Measurements from ENCODE around the gene OSM.

Gene OSM

DNA sequence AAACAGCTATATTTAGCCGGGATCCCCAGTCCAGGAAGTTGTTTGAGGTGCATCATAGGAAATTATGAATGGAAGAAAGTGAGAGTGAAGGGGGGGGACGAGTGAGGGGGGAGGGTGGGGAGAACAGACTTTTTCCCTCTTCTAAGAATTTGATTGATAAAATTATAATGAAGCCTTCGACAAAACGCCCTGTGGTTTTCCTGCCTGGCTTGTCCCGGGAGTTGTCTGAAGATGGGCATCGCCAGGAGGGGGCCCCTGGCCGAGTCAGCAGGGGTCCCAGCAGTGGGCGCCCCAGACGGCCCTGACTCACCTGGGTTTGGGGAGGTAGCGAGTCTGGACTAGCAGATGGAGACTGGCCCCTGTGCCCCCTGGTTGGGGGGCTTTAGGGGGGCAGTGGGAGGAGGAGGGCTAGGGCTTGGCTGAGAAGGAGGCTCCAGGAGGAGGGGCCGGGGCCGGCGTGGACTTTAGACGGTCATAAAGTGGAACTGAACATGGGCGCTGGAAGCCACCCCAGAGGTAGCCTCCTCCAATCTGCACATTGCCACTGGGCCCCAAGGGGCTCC lies 19.8 kb downstream of the OSM start (continued):
- TF ChIP-seq ZNF16 (tag by site-specific recombination; IDR thresholded peaks at IDR 0.05; ENCODE audit: low read depth) (no peak), ZNF777 (tag by site-specific recombination; IDR thresholded peaks at IDR 0.05; ENCODE audit: borderline replicate concordance) (no peak), ZNF211 (tag by site-specific recombination; IDR thresholded peaks at IDR 0.05; ENCODE audit: low read depth) (no peak), GLIS1 (tag by site-specific recombination; IDR thresholded peaks at IDR 0.05) (peak; percentile 91), ZBTB48 (tag by site-specific recombination; IDR thresholded peaks at IDR 0.05) (no peak), ZNF660 (tag by site-specific recombination; IDR thresholded peaks at IDR 0.05) (no peak), GLI2 (tag by site-specific recombination; IDR thresholded peaks at IDR 0.05; ENCODE audit: borderline replicate concordance, low read depth) (no peak), ZFP41 (tag by site-specific recombination; IDR thresholded peaks at IDR 0.05; ENCODE audit: borderline replicate concordance) (no peak), KLF7 (tag by site-specific recombination; IDR thresholded peaks at IDR 0.05; ENCODE audit: borderline replicate concordance) (no peak)

DNA sequence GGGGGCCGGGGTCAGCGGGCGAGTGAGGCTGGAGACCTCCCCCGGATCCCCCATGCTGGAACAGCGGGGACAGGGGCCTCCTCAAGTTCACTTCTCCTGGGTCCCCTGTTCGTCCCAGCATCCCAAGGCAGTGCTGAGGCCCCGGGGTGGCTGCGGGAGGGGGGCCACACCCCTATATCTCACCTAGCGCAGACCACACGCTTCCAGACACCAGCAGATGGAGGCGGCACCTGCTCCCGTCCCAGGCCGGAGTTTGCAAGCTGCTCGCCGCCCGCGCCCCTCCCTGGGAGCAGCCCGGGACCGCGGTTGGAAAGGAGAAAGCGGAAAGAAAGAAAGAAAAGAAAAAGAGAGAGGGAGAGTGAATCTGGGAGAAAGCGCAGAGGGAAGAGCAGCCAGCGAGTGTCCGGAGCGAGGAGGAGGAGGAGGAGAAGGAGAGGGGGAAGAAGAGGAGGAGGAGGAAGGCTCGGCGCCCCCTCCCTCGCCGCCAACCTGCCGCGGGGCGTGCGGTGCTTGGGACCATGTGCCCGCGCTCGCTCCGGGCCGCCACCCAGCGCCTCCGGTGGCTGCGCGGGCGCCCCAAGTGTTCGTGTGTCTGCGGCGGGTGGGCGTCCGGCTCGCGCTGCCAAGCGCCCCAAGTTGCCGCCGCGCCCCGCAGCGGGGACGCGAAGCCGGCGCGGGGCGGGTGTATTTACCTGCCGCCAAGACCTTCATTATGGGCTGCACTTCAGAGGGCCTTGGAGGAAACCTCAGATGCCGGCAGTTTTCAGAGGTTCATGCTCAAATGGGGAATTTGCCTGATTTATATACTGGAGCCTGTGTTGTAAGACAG lies 20.5 kb downstream of the OSM start, which contains the start of gene LIF:
TSS of gene LIF (minus strand) at position 775 of the 829 bp plus-strand sequence. CDS start at position 711, 64 bp downstream.
- POLR2A ChIA-PET, result interaction anchor here (0.6 to 1.8 kb wide), 3 partner anchors 9 to 39 kb away, joined by 3 to 7 read pairs (median 3); no protein-coding TSS in a partner anchor
- H3K27ac ChIP-seq (ENCODE audit: extremely low read depth, low read depth, low read length), result peak within 1 kb of the TSS; percentile 78; the same call in 1 of the 2 replicates
- TF ChIP-seq, protein P1, sequence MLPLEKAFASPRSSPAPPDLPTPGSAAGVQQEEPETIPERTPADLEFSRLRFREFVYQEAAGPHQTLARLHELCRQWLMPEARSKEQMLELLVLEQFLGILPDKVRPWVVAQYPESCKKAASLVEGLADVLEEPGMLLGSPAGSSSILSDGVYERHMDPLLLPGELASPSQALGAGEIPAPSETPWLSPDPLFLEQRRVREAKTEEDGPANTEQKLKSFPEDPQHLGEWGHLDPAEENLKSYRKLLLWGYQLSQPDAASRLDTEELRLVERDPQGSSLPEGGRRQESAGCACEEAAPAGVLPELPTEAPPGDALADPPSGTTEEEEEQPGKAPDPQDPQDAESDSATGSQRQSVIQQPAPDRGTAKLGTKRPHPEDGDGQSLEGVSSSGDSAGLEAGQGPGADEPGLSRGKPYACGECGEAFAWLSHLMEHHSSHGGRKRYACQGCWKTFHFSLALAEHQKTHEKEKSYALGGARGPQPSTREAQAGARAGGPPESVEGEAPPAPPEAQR (tag by site-specific recombination; IDR thresholded peaks at IDR 0.05), result 0 out of 2 replicates have a peak, but pooled peaks have one; percentile 15
- TF ChIP-seq ZNF138 (tag by site-specific recombination; IDR thresholded peaks at IDR 0.05; ENCODE audit: borderline replicate concordance), result no peak
- TF ChIP-seq SP3 (tag by site-specific recombination; IDR thresholded peaks at IDR 0.05), result peak; percentile 23
- TF ChIP-seq ZNF223 (tag by site-specific recombination; IDR thresholded peaks at IDR 0.05), result no peak
- TF ChIP-seq, protein P2, sequence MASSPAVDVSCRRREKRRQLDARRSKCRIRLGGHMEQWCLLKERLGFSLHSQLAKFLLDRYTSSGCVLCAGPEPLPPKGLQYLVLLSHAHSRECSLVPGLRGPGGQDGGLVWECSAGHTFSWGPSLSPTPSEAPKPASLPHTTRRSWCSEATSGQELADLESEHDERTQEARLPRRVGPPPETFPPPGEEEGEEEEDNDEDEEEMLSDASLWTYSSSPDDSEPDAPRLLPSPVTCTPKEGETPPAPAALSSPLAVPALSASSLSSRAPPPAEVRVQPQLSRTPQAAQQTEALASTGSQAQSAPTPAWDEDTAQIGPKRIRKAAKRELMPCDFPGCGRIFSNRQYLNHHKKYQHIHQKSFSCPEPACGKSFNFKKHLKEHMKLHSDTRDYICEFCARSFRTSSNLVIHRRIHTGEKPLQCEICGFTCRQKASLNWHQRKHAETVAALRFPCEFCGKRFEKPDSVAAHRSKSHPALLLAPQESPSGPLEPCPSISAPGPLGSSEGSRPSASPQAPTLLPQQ (tag by site-specific recombination; IDR thresholded peaks at IDR 0.05), result peak; percentile 78
- peak; percentile 86 for TF ChIP-seq ZBTB7A (tag by site-specific recombination; IDR thresholded peaks at IDR 0.05; ENCODE audit: low read depth)
- TF ChIP-seq, protein P3, sequence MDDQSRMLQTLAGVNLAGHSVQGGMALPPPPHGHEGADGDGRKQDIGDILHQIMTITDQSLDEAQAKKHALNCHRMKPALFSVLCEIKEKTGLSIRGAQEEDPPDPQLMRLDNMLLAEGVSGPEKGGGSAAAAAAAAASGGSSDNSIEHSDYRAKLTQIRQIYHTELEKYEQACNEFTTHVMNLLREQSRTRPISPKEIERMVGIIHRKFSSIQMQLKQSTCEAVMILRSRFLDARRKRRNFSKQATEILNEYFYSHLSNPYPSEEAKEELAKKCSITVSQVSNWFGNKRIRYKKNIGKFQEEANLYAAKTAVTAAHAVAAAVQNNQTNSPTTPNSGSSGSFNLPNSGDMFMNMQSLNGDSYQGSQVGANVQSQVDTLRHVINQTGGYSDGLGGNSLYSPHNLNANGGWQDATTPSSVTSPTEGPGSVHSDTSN (CRISPR knock-in tag; IDR thresholded peaks at IDR 0.05), result 0 out of 2 replicates have a peak, but pooled peaks have one; percentile 47
- peak; percentile 51; the same call in 1 of the 2 replicates for TF ChIP-seq ZNF184 (tag by site-specific recombination; IDR thresholded peaks at IDR 0.05)
- no peak for TF ChIP-seq ZNF266 (tag by site-specific recombination; IDR thresholded peaks at IDR 0.05; ENCODE audit: low read depth)
- no peak for TF ChIP-seq ZNF514 (tag by site-specific recombination; IDR thresholded peaks at IDR 0.05)
- TF ChIP-seq, protein P4, sequence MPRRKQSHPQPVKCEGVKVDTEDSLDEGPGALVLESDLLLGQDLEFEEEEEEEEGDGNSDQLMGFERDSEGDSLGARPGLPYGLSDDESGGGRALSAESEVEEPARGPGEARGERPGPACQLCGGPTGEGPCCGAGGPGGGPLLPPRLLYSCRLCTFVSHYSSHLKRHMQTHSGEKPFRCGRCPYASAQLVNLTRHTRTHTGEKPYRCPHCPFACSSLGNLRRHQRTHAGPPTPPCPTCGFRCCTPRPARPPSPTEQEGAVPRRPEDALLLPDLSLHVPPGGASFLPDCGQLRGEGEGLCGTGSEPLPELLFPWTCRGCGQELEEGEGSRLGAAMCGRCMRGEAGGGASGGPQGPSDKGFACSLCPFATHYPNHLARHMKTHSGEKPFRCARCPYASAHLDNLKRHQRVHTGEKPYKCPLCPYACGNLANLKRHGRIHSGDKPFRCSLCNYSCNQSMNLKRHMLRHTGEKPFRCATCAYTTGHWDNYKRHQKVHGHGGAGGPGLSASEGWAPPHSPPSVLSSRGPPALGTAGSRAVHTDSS (tag by site-specific recombination; IDR thresholded peaks at IDR 0.05), result peak; percentile 99
- no peak for TF ChIP-seq ZNF654 (tag by site-specific recombination; IDR thresholded peaks at IDR 0.05; ENCODE audit: low read depth)
- peak; percentile 66 for TF ChIP-seq SP7 (tag by site-specific recombination; IDR thresholded peaks at IDR 0.05)
- no peak for TF ChIP-seq ZNF521 (tag by site-specific recombination; IDR thresholded peaks at IDR 0.05)
- peak; percentile 79 for TF ChIP-seq ZNF341 (tag by site-specific recombination; IDR thresholded peaks at IDR 0.05; ENCODE audit: low read depth)
- TF ChIP-seq, protein P5, sequence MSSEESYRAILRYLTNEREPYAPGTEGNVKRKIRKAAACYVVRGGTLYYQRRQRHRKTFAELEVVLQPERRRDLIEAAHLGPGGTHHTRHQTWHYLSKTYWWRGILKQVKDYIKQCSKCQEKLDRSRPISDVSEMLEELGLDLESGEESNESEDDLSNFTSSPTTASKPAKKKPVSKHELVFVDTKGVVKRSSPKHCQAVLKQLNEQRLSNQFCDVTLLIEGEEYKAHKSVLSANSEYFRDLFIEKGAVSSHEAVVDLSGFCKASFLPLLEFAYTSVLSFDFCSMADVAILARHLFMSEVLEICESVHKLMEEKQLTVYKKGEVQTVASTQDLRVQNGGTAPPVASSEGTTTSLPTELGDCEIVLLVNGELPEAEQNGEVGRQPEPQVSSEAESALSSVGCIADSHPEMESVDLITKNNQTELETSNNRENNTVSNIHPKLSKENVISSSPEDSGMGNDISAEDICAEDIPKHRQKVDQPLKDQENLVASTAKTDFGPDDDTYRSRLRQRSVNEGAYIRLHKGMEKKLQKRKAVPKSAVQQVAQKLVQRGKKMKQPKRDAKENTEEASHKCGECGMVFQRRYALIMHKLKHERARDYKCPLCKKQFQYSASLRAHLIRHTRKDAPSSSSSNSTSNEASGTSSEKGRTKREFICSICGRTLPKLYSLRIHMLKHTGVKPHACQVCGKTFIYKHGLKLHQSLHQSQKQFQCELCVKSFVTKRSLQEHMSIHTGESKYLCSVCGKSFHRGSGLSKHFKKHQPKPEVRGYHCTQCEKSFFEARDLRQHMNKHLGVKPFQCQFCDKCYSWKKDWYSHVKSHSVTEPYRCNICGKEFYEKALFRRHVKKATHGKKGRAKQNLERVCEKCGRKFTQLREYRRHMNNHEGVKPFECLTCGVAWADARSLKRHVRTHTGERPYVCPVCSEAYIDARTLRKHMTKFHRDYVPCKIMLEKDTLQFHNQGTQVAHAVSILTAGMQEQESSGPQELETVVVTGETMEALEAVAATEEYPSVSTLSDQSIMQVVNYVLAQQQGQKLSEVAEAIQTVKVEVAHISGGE (tag by site-specific recombination; conservative IDR thresholded peaks at IDR 0.05; ENCODE audit: low read depth), result no peak

More for the DNA sequence above, 20.5 kb downstream of the OSM start, which contains the start of gene LIF:
- Histone ChIP-seq H3K36me3 (ENCODE audit: control insufficient read depth in 2 of 2, insufficient read depth in 1 of 2, low read length in 2 of 2) (peaks cover 0 to 26% of the 10 kb centered on the region in 2 experiments; a peak in 1 of 3 replicates), H3K4me1 (ENCODE audit: control insufficient read depth, insufficient read depth, low read length) (peaks cover 3% of the 10 kb centered on the region; the same call in 1 of the 2 replicates), H3K4me3 (ENCODE audit: low read depth, low read length) (peak within 1 kb of the TSS; percentile 56), H3K9me3 (ENCODE audit: control insufficient read depth, insufficient read depth, low read depth, low read length) (no peaks in the 10 kb centered on the region)
- CTCF ChIA-PET, result interaction anchor here (0.6 to 1.3 kb wide), 5 partner anchors 10 to 139 kb away, joined by 3 to 7 read pairs (median 4); no protein-coding TSS in a partner anchor
